Measurements from ENCODE around the gene LEUTX. TPM values are rescaled to one million over a fixed set of nuclear protein-coding genes. Genes with fewer than 3 reads are reported as not detected.
"Not testable (repeated sequence)": the region's sequence is repeated elsewhere in the genome, so short reads cannot be mapped to it uniquely, and the experiment has no call there.

LEUTX gene
- polyA plus RNA-seq (2014; cell fraction: cytosol; rRNA removed), result not detected in 2 replicates
- polyA plus RNA-seq (2014; cell fraction: nucleus; rRNA removed), result not detected in 2 replicates

- DNase-seq (ENCODE audit: low spot score), result no peak
Measured at GRCh38 chr19:39778763-39779162, at the start of gene LEUTX. Gene LEUTX, plus strand, starts transcription at chr19:39778854. Its CDS starts 67 bp downstream, at chr19:39778921.

GRCh38 chr19:39729594-39729993 is 49.1 kb upstream of the LEUTX start:
- DNase-seq (ENCODE audit: low spot score), result no peak

- DNase-seq (ENCODE audit: low spot score), result no peak
Measured at GRCh38 chr19:39731685-39732084, 47.0 kb upstream of the LEUTX start.

- no peak for DNase-seq (ENCODE audit: low spot score)
Measured at GRCh38 chr19:39733841-39734240, 44.8 kb upstream of the LEUTX start.

GRCh38 chr19:39735688-39736087 is 43.0 kb upstream of the LEUTX start:
- no peak for DNase-seq (ENCODE audit: low spot score)

- DNase-seq (ENCODE audit: low spot score), result no peak
Measured at GRCh38 chr19:39736088-39736487, 42.6 kb upstream of the LEUTX start.

- DNase-seq (ENCODE audit: low spot score), result no peak
Measured at GRCh38 chr19:39737351-39737750, 41.3 kb upstream of the LEUTX start.

- DNase-seq (ENCODE audit: low spot score), result no peak
Measured at GRCh38 chr19:39737891-39738290, 40.8 kb upstream of the LEUTX start, which contains the start of gene CLC. Gene CLC, minus strand, starts transcription at chr19:39738029. Its CDS starts 77 bp downstream, at chr19:39737952.

GRCh38 chr19:39738814-39739213 is 39.8 kb upstream of the LEUTX start:
- DNase-seq (ENCODE audit: low spot score), result no peak

GRCh38 chr19:39740395-39740794 is 38.3 kb upstream of the LEUTX start:
- no peak for DNase-seq (ENCODE audit: low spot score)

- no peak for DNase-seq (ENCODE audit: low spot score)
Measured at GRCh38 chr19:39745643-39746042, 33.0 kb upstream of the LEUTX start.

GRCh38 chr19:39746836-39747529 is 31.7 kb upstream of the LEUTX start:
- no peak for DNase-seq (ENCODE audit: low spot score)

GRCh38 chr19:39749981-39750380 is 28.7 kb upstream of the LEUTX start:
- DNase-seq (ENCODE audit: low spot score), result no peak

- no peak for DNase-seq (ENCODE audit: low spot score)
Measured at GRCh38 chr19:39752390-39752789, 26.3 kb upstream of the LEUTX start.

- DNase-seq (ENCODE audit: low spot score), result no peak
Measured at GRCh38 chr19:39752795-39753194, 25.9 kb upstream of the LEUTX start.

- DNase-seq (ENCODE audit: low spot score), result no peak
Measured at GRCh38 chr19:39754544-39754943, 24.1 kb upstream of the LEUTX start.

GRCh38 chr19:39754971-39755370 is 23.7 kb upstream of the LEUTX start:
- no peak for DNase-seq (ENCODE audit: low spot score)

- DNase-seq (ENCODE audit: low spot score), result no peak
Measured at GRCh38 chr19:39759457-39760184, 19.0 kb upstream of the LEUTX start.

GRCh38 chr19:39761851-39762250 is 16.8 kb upstream of the LEUTX start:
- not testable (repeated sequence) for DNase-seq (ENCODE audit: low spot score)

GRCh38 chr19:39765091-39766076 is 13.3 kb upstream of the LEUTX start:
- DNase-seq (ENCODE audit: low spot score), result peak; percentile 41

- no peak for DNase-seq (ENCODE audit: low spot score)
Measured at GRCh38 chr19:39768334-39768733, 10.3 kb upstream of the LEUTX start.

- no peak for DNase-seq (ENCODE audit: low spot score)
Measured at GRCh38 chr19:39768786-39769185, 9.9 kb upstream of the LEUTX start.

Data from SK-N-DZ (cell line).